ENCODE data around the gene MOV10. TPM values are rescaled to one million over a fixed set of nuclear protein-coding genes. Genes with fewer than 3 reads are reported as not detected.

MOV10 gene
- total RNA-seq, 2 donors from 2014 or later: 26.2 to 29.3 TPM

GRCh38 chr1:112689196-112689841 is 14.9 kb downstream of the MOV10 start:
- Histone ChIP-seq H3K4me1 (no peaks in the 10 kb centered on the region), H3K36me3 (replicated peaks in 1 of 2; ENCODE audit: insufficient read depth in 1 of 2, low read depth in 2 of 2) (peaks cover 4 to 9% of the 10 kb centered on the region in 2 donors), H3K9me3 (no peaks in the 10 kb centered on the region), H3K27me3 (no peaks in the 10 kb centered on the region), H3K4me3 (no peak overlapping the region), H3K27ac (no peak overlapping the region)
- ATAC-seq: no peak
- 88 to 89% methylated on average over 7 to 9 of the region's 9 CpGs for WGBS, 2 donors
- intact Hi-C loops (cut with DNase I): no loop called here
- no peak for DNase-seq
- TF ChIP-seq, protein P1, sequence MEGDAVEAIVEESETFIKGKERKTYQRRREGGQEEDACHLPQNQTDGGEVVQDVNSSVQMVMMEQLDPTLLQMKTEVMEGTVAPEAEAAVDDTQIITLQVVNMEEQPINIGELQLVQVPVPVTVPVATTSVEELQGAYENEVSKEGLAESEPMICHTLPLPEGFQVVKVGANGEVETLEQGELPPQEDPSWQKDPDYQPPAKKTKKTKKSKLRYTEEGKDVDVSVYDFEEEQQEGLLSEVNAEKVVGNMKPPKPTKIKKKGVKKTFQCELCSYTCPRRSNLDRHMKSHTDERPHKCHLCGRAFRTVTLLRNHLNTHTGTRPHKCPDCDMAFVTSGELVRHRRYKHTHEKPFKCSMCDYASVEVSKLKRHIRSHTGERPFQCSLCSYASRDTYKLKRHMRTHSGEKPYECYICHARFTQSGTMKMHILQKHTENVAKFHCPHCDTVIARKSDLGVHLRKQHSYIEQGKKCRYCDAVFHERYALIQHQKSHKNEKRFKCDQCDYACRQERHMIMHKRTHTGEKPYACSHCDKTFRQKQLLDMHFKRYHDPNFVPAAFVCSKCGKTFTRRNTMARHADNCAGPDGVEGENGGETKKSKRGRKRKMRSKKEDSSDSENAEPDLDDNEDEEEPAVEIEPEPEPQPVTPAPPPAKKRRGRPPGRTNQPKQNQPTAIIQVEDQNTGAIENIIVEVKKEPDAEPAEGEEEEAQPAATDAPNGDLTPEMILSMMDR (IDR thresholded peaks at IDR 0.05): no peak
- no peak for TF ChIP-seq POLR2A (IDR thresholded peaks at IDR 0.05)

DNA sequence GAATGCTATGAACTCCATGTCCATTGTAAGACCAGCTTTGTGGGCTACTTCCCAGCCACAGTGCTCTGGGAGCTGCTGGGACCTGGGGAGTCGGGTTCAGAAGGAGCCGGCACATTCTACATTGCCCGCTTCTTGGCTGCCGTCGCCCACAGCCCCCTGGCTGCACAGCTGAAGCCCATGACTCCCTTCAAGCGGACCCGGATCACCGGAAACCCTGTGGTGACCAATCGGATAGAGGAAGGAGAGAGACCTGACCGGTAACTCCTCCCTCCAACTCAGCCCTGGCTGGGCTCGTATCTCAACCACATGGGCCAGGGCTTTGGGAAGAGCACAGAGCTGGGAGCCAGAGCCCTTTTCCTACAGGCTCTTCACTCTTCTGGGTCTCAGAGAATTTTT is 15.4 kb downstream of the MOV10 start:
- ATAC-seq (no peak), DNase-seq (no peak)
- 93 to 94% methylated on average over 8 to 10 of the region's 11 CpGs for whole genome bisulfite sequencing, 2 donors
- no peaks in the 10 kb centered on the region for H3K27me3 ChIP-seq
- H3K27ac ChIP-seq: no peak overlapping the region
- H3K36me3 ChIP-seq (replicated peaks in 1 of 2; ENCODE audit: insufficient read depth in 1 of 2, low read depth in 2 of 2): peaks cover 4 to 13% of the 10 kb centered on the region in 2 donors
- H3K4me3 ChIP-seq: no peak overlapping the region
- no peaks in the 10 kb centered on the region for H3K9me3 ChIP-seq
- TF ChIP-seq, protein P1 (IDR thresholded peaks at IDR 0.05): no peak
- no peak for TF ChIP-seq POLR2A (IDR thresholded peaks at IDR 0.05)
- H3K4me1 ChIP-seq: no peaks in the 10 kb centered on the region
- intact Hi-C loops (cut with DNase I): loop anchor here (10.0 kb wide), 1 partner anchor 65 kb away; no protein-coding TSS in a partner anchor

- Histone ChIP-seq H3K36me3 (replicated peaks in 1 of 2; ENCODE audit: insufficient read depth in 1 of 2, low read depth in 2 of 2) (peaks cover 4 to 19% of the 10 kb centered on the region in 2 donors), H3K27ac (no peak overlapping the region), H3K9me3 (no peaks in the 10 kb centered on the region), H3K4me1 (no peaks in the 10 kb centered on the region), H3K27me3 (no peaks in the 10 kb centered on the region), H3K4me3 (no peak overlapping the region)
- intact Hi-C loops (cut with DNase I): loop anchor here (10.0 kb wide), 1 partner anchor 68 kb away; no protein-coding TSS in a partner anchor
- 85 to 92% methylated on average over 5 of the region's 5 CpGs for WGBS, 2 donors
- DNase-seq (no peak), ATAC-seq (no peak)
- TF ChIP-seq, protein P1 (IDR thresholded peaks at IDR 0.05): no peak
- no peak for TF ChIP-seq POLR2A (IDR thresholded peaks at IDR 0.05)
Measured at GRCh38 chr1:112692681-112693080, 18.2 kb downstream of the MOV10 start.

- TF ChIP-seq, protein P1 (IDR thresholded peaks at IDR 0.05): no peak
- TF ChIP-seq POLR2A (IDR thresholded peaks at IDR 0.05): no peak
- H3K27me3 ChIP-seq: no peaks in the 10 kb centered on the region
- DNase-seq: no peak
Measured at GRCh38 chr1:112693821-112694220, 19.4 kb downstream of the MOV10 start.

More at GRCh38 chr1:112693821-112694220, 19.4 kb downstream of the MOV10 start:
- H3K36me3 ChIP-seq (replicated peaks in 1 of 2; ENCODE audit: insufficient read depth in 1 of 2, low read depth in 2 of 2): peaks cover 4 to 19% of the 10 kb centered on the region in 2 donors
- no peak overlapping the region for H3K4me3 ChIP-seq
- H3K4me1 ChIP-seq: peaks cover 10% of the 10 kb centered on the region
- 83 to 90% methylated on average over 3 to 6 of the region's 6 CpGs for WGBS, 2 donors
- no peak overlapping the region for H3K27ac ChIP-seq
- intact Hi-C loops (cut with DNase I): loop anchor here (10.0 kb wide), 1 partner anchor 69 kb away; no protein-coding TSS in a partner anchor
- ATAC-seq: no peak
- no peaks in the 10 kb centered on the region for H3K9me3 ChIP-seq
